Measurements from ENCODE around the gene ERC2.

DNA sequence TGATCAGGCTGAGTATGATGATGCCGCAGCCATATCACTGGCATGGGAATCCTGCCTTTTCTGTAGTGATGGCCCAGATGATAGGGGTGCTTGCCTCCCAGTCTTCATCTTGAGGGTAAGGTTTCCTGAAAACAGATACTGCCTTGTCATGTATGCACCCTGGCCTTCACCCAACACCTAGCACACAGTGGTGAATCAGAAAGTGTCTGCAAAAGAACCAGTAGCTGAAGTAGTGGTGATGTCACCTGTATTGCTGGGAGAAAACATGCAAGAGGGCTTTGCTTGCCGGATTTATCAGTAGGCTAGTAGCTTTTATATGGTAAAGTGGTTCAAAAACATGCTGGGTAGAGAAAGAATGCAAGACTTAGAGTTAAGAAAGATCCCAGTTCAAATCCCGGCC, 561.4 kb downstream of the ERC2 start:
- TF ChIP-seq EZH2 (IDR thresholded peaks at IDR 0.05; ENCODE audit: insufficient read depth, low read length), result no peak
- TF ChIP-seq, protein P1, sequence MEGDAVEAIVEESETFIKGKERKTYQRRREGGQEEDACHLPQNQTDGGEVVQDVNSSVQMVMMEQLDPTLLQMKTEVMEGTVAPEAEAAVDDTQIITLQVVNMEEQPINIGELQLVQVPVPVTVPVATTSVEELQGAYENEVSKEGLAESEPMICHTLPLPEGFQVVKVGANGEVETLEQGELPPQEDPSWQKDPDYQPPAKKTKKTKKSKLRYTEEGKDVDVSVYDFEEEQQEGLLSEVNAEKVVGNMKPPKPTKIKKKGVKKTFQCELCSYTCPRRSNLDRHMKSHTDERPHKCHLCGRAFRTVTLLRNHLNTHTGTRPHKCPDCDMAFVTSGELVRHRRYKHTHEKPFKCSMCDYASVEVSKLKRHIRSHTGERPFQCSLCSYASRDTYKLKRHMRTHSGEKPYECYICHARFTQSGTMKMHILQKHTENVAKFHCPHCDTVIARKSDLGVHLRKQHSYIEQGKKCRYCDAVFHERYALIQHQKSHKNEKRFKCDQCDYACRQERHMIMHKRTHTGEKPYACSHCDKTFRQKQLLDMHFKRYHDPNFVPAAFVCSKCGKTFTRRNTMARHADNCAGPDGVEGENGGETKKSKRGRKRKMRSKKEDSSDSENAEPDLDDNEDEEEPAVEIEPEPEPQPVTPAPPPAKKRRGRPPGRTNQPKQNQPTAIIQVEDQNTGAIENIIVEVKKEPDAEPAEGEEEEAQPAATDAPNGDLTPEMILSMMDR (IDR thresholded peaks at IDR 0.05; ENCODE audit: insufficient read depth, low read depth, low read length), result no peak

All from astrocyte (in vitro differentiated cells and primary cell).